ENCODE measurements around the gene GJB3. TPM values are rescaled to one million over a fixed set of nuclear protein-coding genes. Genes with fewer than 3 reads are reported as not detected.
A peak's percentile ranks its signal among the peaks of the same experiment; 100 is the strongest.
"Not testable (repeated sequence)": the region's sequence is repeated elsewhere in the genome, so short reads cannot be mapped to it uniquely, and the experiment has no call there.

Gene GJB3
- total RNA-seq, 8 experiments from 2014 or later: 0.05 to 8.6 (median 0.35) TPM

GRCh38 chr1:34818862-34819261 is 37.8 kb downstream of the GJB3 start:
- ATAC-seq (replicated peaks in 6 of 8); H3K4me3 ChIP-seq; in situ Hi-C loops (cut with MboI; ENCODE audit: low pct_unique_long_range_greater_than_20kb in 2 of 9, low sequenced_read_pairs in 9 of 9, unreplicated experiment in 9 of 9); H3K27ac ChIP-seq; H3K4me1 ChIP-seq (replicated peaks in 1 of 2): not testable (repeated sequence)
- WGBS, 10 experiments: 80 to 100% (median 93%) methylated on average over 1 to 2 of the region's 2 CpGs; no CpG with 5 or more reads in 1 of the 10 experiments

DNA sequence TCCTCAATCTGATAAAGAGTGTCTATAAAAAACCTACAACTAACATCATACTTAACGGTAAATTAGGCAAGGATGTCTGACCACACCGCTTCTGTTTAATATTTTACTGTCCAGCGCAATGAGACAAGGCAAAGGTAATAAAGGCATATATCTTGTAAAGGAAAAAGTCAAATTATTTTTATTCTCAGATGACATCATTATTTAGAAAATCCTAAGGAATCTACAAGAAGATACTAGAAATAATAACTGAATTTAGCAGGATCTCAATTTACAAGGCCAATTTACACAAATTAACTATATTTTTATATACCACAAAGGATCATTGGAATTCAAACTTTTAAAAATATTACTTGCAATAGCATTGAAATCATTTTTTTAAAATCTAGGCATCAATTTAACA is 41.2 kb downstream of the GJB3 start:
- WGBS, 10 experiments: 81 to 100% (median 98%) methylated on average over 2 to 3 of the region's 3 CpGs; no CpG with 5 or more reads in 1 of the 10 experiments
- H3K4me3 ChIP-seq: no peak overlapping the region
- no peak overlapping the region for H3K27ac ChIP-seq
- in situ Hi-C loops (cut with MboI; ENCODE audit: low pct_unique_long_range_greater_than_20kb in 2 of 9, low sequenced_read_pairs in 9 of 9, unreplicated experiment in 9 of 9): no loop called here
- ATAC-seq (replicated peaks in 6 of 8): no peak
- peaks cover 0 to 5% of the 10 kb centered on the region in 2 donors for H3K4me1 ChIP-seq (replicated peaks in 1 of 2)

GRCh38 chr1:34824817-34825454 is 43.9 kb downstream of the GJB3 start:
- Histone ChIP-seq H3K4me3 (no peak overlapping the region), H3K4me1 (replicated peaks in 1 of 2) (peaks cover 0 to 5% of the 10 kb centered on the region in 2 donors), H3K27ac (no peak overlapping the region)
- WGBS, 10 experiments: 20 to 100% (median 79%) methylated on average over 1 to 3 of the region's 3 CpGs; no CpG with 5 or more reads in 2 of the 10 experiments
- in situ Hi-C loops (cut with MboI; ENCODE audit: low pct_unique_long_range_greater_than_20kb in 2 of 9, low sequenced_read_pairs in 9 of 9, unreplicated experiment in 9 of 9): no loop called here
- ATAC-seq (replicated peaks in 6 of 8): no peak

DNA sequence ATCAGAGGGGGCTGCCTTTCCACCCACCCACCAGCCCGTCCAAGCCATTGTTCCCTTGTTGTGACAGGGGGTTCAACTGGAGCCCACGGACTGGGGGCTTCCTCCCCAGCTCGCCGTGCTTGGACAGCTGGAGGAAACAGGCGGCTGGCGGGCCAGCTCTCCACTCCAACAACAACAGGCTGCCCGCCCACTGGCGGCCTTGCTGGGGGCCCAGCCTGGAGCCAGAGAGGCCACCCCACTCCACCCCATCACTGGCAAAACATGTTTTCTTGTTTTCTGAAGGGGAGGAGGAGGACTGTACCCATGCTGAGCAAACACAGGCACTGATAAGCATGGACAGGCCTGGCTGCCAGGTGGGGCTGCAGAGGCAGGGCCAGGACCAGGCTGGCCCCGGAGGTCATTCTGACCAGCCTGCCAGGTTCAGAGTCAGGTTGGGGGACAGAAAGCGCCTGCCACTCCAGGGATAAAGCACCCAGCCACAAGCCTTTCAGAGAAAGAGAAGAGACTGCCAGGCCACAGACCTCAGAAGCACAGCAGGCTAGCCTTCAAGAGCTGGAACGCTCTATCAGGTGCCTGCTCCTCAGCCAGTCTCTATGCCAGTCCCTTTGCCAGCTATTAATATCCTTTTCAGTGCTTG is 44.6 kb downstream of the GJB3 start:
- H3K27ac ChIP-seq: no peak overlapping the region
- peaks cover 0 to 5% of the 10 kb centered on the region in 2 donors for H3K4me1 ChIP-seq (replicated peaks in 1 of 2)
- 49 to 100% (median 77%) methylated on average over 1 to 9 of the region's 11 CpGs; no CpG with 5 or more reads in 3 of the 10 experiments for WGBS, 10 experiments
- in situ Hi-C loops (cut with MboI; ENCODE audit: low pct_unique_long_range_greater_than_20kb in 2 of 9, low sequenced_read_pairs in 9 of 9, unreplicated experiment in 9 of 9): no loop called here
- H3K4me3 ChIP-seq: no peak overlapping the region
- peak in 3 of 8 experiments; percentile 7 to 28 (median 22) for ATAC-seq (replicated peaks in 6 of 8)

- 20 to 86% (median 80%) methylated on average over 1 to 5 of the region's 5 CpGs; no CpG with 5 or more reads in 5 of the 10 experiments for WGBS, 10 experiments
- Histone ChIP-seq H3K4me1 (replicated peaks in 1 of 2) (peaks cover 0 to 5% of the 10 kb centered on the region in 2 donors), H3K27ac (no peak overlapping the region), H3K4me3 (no peak overlapping the region)
- no peak for ATAC-seq (replicated peaks in 6 of 8)
- in situ Hi-C loops (cut with MboI; ENCODE audit: low pct_unique_long_range_greater_than_20kb in 2 of 9, low sequenced_read_pairs in 9 of 9, unreplicated experiment in 9 of 9): no loop called here
These were observed 46.4 kb downstream of the GJB3 start for GRCh38 chr1:34827341-34827941.

GRCh38 chr1:34828611-34829010 is 47.6 kb downstream of the GJB3 start:
- WGBS, 10 experiments: 0 to 83% (median 67%) methylated on average over 1 to 2 of the region's 2 CpGs; no CpG with 5 or more reads in 5 of the 10 experiments

GRCh38 chr1:34829250-34829649 is 48.2 kb downstream of the GJB3 start:
- Histone ChIP-seq H3K4me3 (no peak overlapping the region), H3K4me1 (replicated peaks in 1 of 2) (peaks cover 0 to 5% of the 10 kb centered on the region in 2 donors), H3K27ac (no peak overlapping the region)
- peak in 2 of 8 experiments; percentile 79 to 84 for ATAC-seq (replicated peaks in 6 of 8)
- in situ Hi-C loops (cut with MboI; ENCODE audit: low pct_unique_long_range_greater_than_20kb in 2 of 9, low sequenced_read_pairs in 9 of 9, unreplicated experiment in 9 of 9): no loop called here
- 20 to 100% (median 78%) methylated on average over 1 to 3 of the region's 3 CpGs; no CpG with 5 or more reads in 2 of the 10 experiments for WGBS, 10 experiments

More at GRCh38 chr1:34828611-34829010, 47.6 kb downstream of the GJB3 start:
- Histone ChIP-seq H3K27ac (no peak overlapping the region), H3K4me1 (replicated peaks in 1 of 2) (peaks cover 0 to 5% of the 10 kb centered on the region in 2 donors), H3K4me3 (no peak overlapping the region)
- in situ Hi-C loops (cut with MboI; ENCODE audit: low pct_unique_long_range_greater_than_20kb in 2 of 9, low sequenced_read_pairs in 9 of 9, unreplicated experiment in 9 of 9): no loop called here
- no peak for ATAC-seq (replicated peaks in 6 of 8)

DNA sequence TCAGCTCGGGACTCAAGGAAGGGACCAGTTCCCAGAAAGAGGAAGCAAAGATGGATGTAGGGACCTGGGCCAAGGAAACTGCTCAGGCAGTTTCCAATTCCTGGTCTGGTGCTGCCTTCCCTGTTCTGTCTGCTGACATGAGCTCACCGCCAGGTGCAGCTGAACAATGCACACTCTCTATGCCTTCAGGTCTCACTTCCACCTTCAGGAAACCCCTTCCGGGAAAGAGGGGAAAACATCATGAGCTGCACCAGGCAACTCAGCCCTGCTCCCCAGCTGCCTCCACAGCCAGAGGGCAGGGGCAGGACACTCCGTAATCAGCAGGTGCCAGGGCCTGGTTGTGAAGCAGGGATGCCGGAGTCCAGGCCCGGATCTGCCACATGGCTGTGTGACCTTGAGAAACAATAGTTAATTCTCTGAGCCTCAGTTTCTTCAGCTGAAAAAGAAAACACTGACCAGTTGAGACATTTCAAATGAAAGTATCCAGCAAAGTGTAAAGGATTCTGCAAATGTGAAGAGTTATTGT is 50.8 kb downstream of the GJB3 start:
- in situ Hi-C loops (cut with MboI; ENCODE audit: low pct_unique_long_range_greater_than_20kb in 2 of 9, low sequenced_read_pairs in 9 of 9, unreplicated experiment in 9 of 9): no loop called here
- Histone ChIP-seq H3K4me1 (replicated peaks in 1 of 2) (no peaks in the 10 kb centered on the region), H3K4me3 (no peak overlapping the region), H3K27ac (no peak overlapping the region)
- ATAC-seq (replicated peaks in 6 of 8): no peak
- WGBS, 10 experiments: 0 to 100% (median 93%) methylated on average over 1 to 5 of the region's 6 CpGs; no CpG with 5 or more reads in 2 of the 10 experiments

GRCh38 chr1:34833711-34834110 is 52.7 kb downstream of the GJB3 start:
- no peak overlapping the region for H3K27ac ChIP-seq
- in situ Hi-C loops (cut with MboI; ENCODE audit: low pct_unique_long_range_greater_than_20kb in 2 of 9, low sequenced_read_pairs in 9 of 9, unreplicated experiment in 9 of 9): no loop called here
- WGBS, 10 experiments: 100% methylated on average over 1 of the region's 1 CpG; no CpG with 5 or more reads in 5 of the 10 experiments
- H3K4me3 ChIP-seq: no peak overlapping the region
- no peak for ATAC-seq (replicated peaks in 6 of 8)
- no peaks in the 10 kb centered on the region for H3K4me1 ChIP-seq (replicated peaks in 1 of 2)

Other genes starting within 250 kb of the GJB3 start
- gene GJB5, start 26.2 kb upstream of the GJB3 start, total RNA-seq: 10 to 100 TPM in 1 of 8 experiments, 1 to 10 TPM in 2, under 1 TPM in 5; 0.16 to 26.1 (median 0.53) TPM
- gene GJB4, start 21.5 kb upstream of the GJB3 start, total RNA-seq: 1 to 10 TPM in 2 of 8 experiments, under 1 TPM in 3, not detected in 3; 0.32 to 2.4 (median 0.38) TPM
- gene GJA4, start 11.8 kb downstream of the GJB3 start, total RNA-seq: 1 to 10 TPM in 2 of 8 experiments, under 1 TPM in 6; 0.38 to 1.2 (median 0.68) TPM
- gene SMIM12, start 78.5 kb downstream of the GJB3 start, total RNA-seq: 10 to 100 TPM; 11.3 to 34.4 (median 24.5) TPM
- gene DLGAP3, start 148.4 kb downstream of the GJB3 start, total RNA-seq: 1 to 10 TPM in 6 of 8 experiments, under 1 TPM in 2; 0.21 to 8.2 (median 4.1) TPM
- 10 to 100 TPM in 4 of 8 experiments, 1 to 10 TPM in 3, under 1 TPM in 1; 0.66 to 29.3 (median 8.7) TPM for gene TMEM35B, start 204.1 kb downstream of the GJB3 start, total RNA-seq